ENCODE measurements around the gene NR1H4. TPM values are rescaled to one million over a fixed set of nuclear protein-coding genes. Genes with fewer than 3 reads are reported as not detected.
"Not testable (repeated sequence)": the region's sequence is repeated elsewhere in the genome, so short reads cannot be mapped to it uniquely, and the experiment has no call there.

Gene NR1H4
- total and polyA plus RNA-seq, 4 donors = 0.06 to 1.3 TPM; not detected in 2

GRCh38 chr12:100497105-100497795, 23.6 kb downstream of the NR1H4 start:
- Histone ChIP-seq H3K4me1 (ENCODE audit: control insufficient read depth in 5 of 5, insufficient read depth in 5 of 5, low read length in 5 of 5) (no peaks in the 10 kb centered on the region), H3K36me3 (ENCODE audit: control insufficient read depth in 4 of 4, insufficient read depth in 4 of 4, low read length in 4 of 4) (no peaks in the 10 kb centered on the region), H3K9ac (ENCODE audit: insufficient read depth in 1 of 2, low read length in 2 of 2) (no peak overlapping the region), H3K4me3 (no peak overlapping the region), H3K27ac (ENCODE audit: low read depth in 1 of 2, low read length in 1 of 2) (no peak overlapping the region), H3K27me3 (ENCODE audit: control insufficient read depth in 3 of 3, insufficient read depth in 3 of 3, low read length in 2 of 3) (no peaks in the 10 kb centered on the region), H3K9me3 (ENCODE audit: control insufficient read depth in 4 of 4, insufficient read depth in 3 of 4, low read length in 3 of 4) (no peaks in the 10 kb centered on the region)
- DNase-seq (no peak), ATAC-seq (ENCODE audit: insufficient read depth, low FRiP score) (no peak)
- TF ChIP-seq CTCF (IDR thresholded peaks at IDR 0.05; ENCODE audit: control extremely low read depth, extremely low read depth) = no peak
- WGBS, 2 donors = 87 to 89% methylated on average over 15 of the region's 15 CpGs

- no peak overlapping the region for H3K4me3 ChIP-seq
- no peak for TF ChIP-seq CTCF (IDR thresholded peaks at IDR 0.05; ENCODE audit: control extremely low read depth, extremely low read depth)
- H3K4me1 ChIP-seq (ENCODE audit: control insufficient read depth in 5 of 5, insufficient read depth in 5 of 5, low read length in 5 of 5) = no peaks in the 10 kb centered on the region
- DNase-seq (no peak), ATAC-seq (ENCODE audit: insufficient read depth, low FRiP score) (no peak)
- no peaks in the 10 kb centered on the region for H3K9me3 ChIP-seq (ENCODE audit: control insufficient read depth in 4 of 4, insufficient read depth in 3 of 4, low read length in 3 of 4)
- no peaks in the 10 kb centered on the region for H3K36me3 ChIP-seq (ENCODE audit: control insufficient read depth in 4 of 4, insufficient read depth in 4 of 4, low read length in 4 of 4)
- H3K27me3 ChIP-seq (ENCODE audit: control insufficient read depth in 3 of 3, insufficient read depth in 3 of 3, low read length in 2 of 3) = no peaks in the 10 kb centered on the region
- 86 to 87% methylated on average over 10 of the region's 10 CpGs for whole genome bisulfite sequencing, 2 donors
- no peak overlapping the region for H3K9ac ChIP-seq (ENCODE audit: insufficient read depth in 1 of 2, low read length in 2 of 2)
- no peak overlapping the region for H3K27ac ChIP-seq (ENCODE audit: low read depth in 1 of 2, low read length in 1 of 2)
These were observed 24.5 kb downstream of the NR1H4 start for GRCh38 chr12:100498141-100498540.

GRCh38 chr12:100499416-100499815, 25.8 kb downstream of the NR1H4 start:
- DNase-seq (no peak), ATAC-seq (ENCODE audit: insufficient read depth, low FRiP score) (no peak)
- TF ChIP-seq CTCF (IDR thresholded peaks at IDR 0.05; ENCODE audit: control extremely low read depth, extremely low read depth) = no peak
- Histone ChIP-seq H3K36me3 (ENCODE audit: control insufficient read depth in 4 of 4, insufficient read depth in 4 of 4, low read length in 4 of 4) (no peaks in the 10 kb centered on the region), H3K27me3 (ENCODE audit: control insufficient read depth in 3 of 3, insufficient read depth in 3 of 3, low read length in 2 of 3) (no peaks in the 10 kb centered on the region), H3K27ac (ENCODE audit: low read depth in 1 of 2, low read length in 1 of 2) (no peak overlapping the region), H3K9ac (ENCODE audit: insufficient read depth in 1 of 2, low read length in 2 of 2) (no peak overlapping the region), H3K4me1 (ENCODE audit: control insufficient read depth in 5 of 5, insufficient read depth in 5 of 5, low read length in 5 of 5) (no peaks in the 10 kb centered on the region), H3K9me3 (ENCODE audit: control insufficient read depth in 4 of 4, insufficient read depth in 3 of 4, low read length in 3 of 4) (no peaks in the 10 kb centered on the region), H3K4me3 (no peak overlapping the region)
- 82 to 91% methylated on average over 1 of the region's 1 CpG for WGBS, 2 donors

GRCh38 chr12:100502718-100503117, 29.1 kb downstream of the NR1H4 start:
- H3K36me3 ChIP-seq (ENCODE audit: control insufficient read depth in 4 of 4, insufficient read depth in 4 of 4, low read length in 4 of 4); H3K27me3 ChIP-seq (ENCODE audit: control insufficient read depth in 3 of 3, insufficient read depth in 3 of 3, low read length in 2 of 3); ATAC-seq (ENCODE audit: insufficient read depth, low FRiP score); H3K9ac ChIP-seq (ENCODE audit: insufficient read depth in 1 of 2, low read length in 2 of 2); H3K4me1 ChIP-seq (ENCODE audit: control insufficient read depth in 5 of 5, insufficient read depth in 5 of 5, low read length in 5 of 5); H3K9me3 ChIP-seq (ENCODE audit: control insufficient read depth in 4 of 4, insufficient read depth in 3 of 4, low read length in 3 of 4); DNase-seq; H3K4me3 ChIP-seq; H3K27ac ChIP-seq (ENCODE audit: low read depth in 1 of 2, low read length in 1 of 2): not testable (repeated sequence)
- 79 to 90% methylated on average over 4 of the region's 4 CpGs for WGBS, 2 donors

All from lung (tissue), 12 donors.